Heart left ventricle (tissue), 16 donors: ENCODE data around the gene PAX2. TPM values are rescaled to one million over a fixed set of nuclear protein-coding genes. Genes with fewer than 3 reads are reported as not detected.

Source experiments
- ATAC-seq, 4 donors: fragments of 200-7000 bp; cut with Tn5 transposase; one replicate each; pipeline ENCODE4 v1.9.1; 2020 to 2022; ENCODE audit warnings: moderate library complexity in 4 of 4, mild to moderate bottlenecking in 3 of 4, moderate number of reproducible peaks in 1 of 4
- DNase-seq, 5 donors: peaks; one replicate each; pipeline ENCODE4 v3.0.0-alpha.2; 2020
- H3K27ac ChIP-seq, 12 donors: fragments of 200-600 bp; sonication (generic) in 4 of 12; one replicate each; pipeline versions ENCODE4 v1.5.0 to v1.8.0; 2016 to 2022; ENCODE audit warnings: mild to moderate bottlenecking in 2 of 12
- H3K27me3 ChIP-seq, 9 donors: fragments of 200-600 bp; sonication (generic) in 2 of 9; one replicate each; pipeline versions ENCODE4 v1.5.1 to v1.8.0; 2016 to 2022; ENCODE audit warnings: mild to moderate bottlenecking in 3 of 9
- H3K36me3 ChIP-seq, 9 donors: fragments of 200-600 bp; sonication (generic) in 2 of 9; one replicate each; pipeline versions ENCODE4 v1.5.0 to v1.8.0; 2018 to 2022; ENCODE audit warnings: mild to moderate bottlenecking in 2 of 9
- H3K4me1 ChIP-seq, 12 donors: fragments of 200-600 bp; sonication (generic) in 4 of 12; one replicate each; pipeline versions ENCODE4 v1.5.0 to v1.8.0; 2016 to 2022; ENCODE audit warnings: mild to moderate bottlenecking in 3 of 12
- H3K4me3 ChIP-seq, 12 donors: fragments of 200-600 bp; sonication (generic) in 4 of 12; one replicate each; pipeline versions ENCODE4 v1.5.0 to v1.8.0; 2017 to 2022; ENCODE audit warnings: mild to moderate bottlenecking in 9 of 12, moderate library complexity in 4 of 12
- H3K9me3 ChIP-seq, 12 donors: fragments of 200-600 bp; sonication (generic) in 4 of 12; one replicate each; pipeline versions ENCODE4 v1.5.0 to v1.8.0; 2016 to 2022; ENCODE audit warnings: mild to moderate bottlenecking in 1 of 12
- POLR2A ChIP-seq, 2 donors: fragments of 450-650 bp; IDR thresholded peaks; one replicate each; pipeline ENCODE4 v1.6.1; 2017; ENCODE audit warnings: antibody characterized with exemption in 2 of 2, mild to moderate bottlenecking in 2 of 2, moderate library complexity in 2 of 2
- WGBS, 4 donors: extraction: QIAGEN DNeasy Blood & Tissue Kit in 2 of 4; methylation state at CpG; one replicate each; pipeline versions ENCODE4 v1.1.5 to v1.1.7; 2013 to 2018; 5-methylcytosine and 5-hydroxymethylcytosine counted together
- intact Hi-C, 10 donors: fragments of 100-400 bp; cut with DNase I; formaldehyde crosslinking; loops; one replicate each; pipeline versions ENCODE4 v1.11.1 to v1.14.2; 2022
- polyA plus RNA-seq, 2 donors: library from polyadenylated mRNA; stranded (reverse); fragments of 200-250 nt; gene quantifications; one replicate each; pipeline ENCODE4 v1.2.3, GENCODE V29; 2013
- total RNA-seq, 9 donors: library from RNA; depleted of rRNA in 2 of 9; stranded (reverse); fragments of >200 nt in 2 of 9; fragmentation: NEBNext Ultra II Directional in 3 of 9; extraction: Animal tissue kit (Norgen Biotek cat#: 25700) in 3 of 9; gene quantifications; one replicate each; pipeline versions ENCODE4 v1.1.0 to v1.2.4, GENCODE V29; 2016 to 2023
- TF ChIP-seq, protein P1 (sequence below), 12 donors: fragments of 200-600 bp; sonication (generic) in 4 of 12; IDR thresholded peaks; one replicate each; pipeline versions ENCODE4 v1.5.0 to v1.8.0; 2018 to 2022; ENCODE audit warnings: antibody characterized with exemption in 12 of 12, mild to moderate bottlenecking in 5 of 12
- donor health status: ischemic (EF 13 %, LVEDD 7.1; RV severe dilation, severe dysfunction).
- donor health status: healthy with polysubstance abuse.
- donor health status: DM: no; HTN: yes; CAD: no.
- donor health status: DM: no; HTN: no; CAD: no.
- donor health status: ischemic (EF 25% LVEDD 6.9; RV normal size, moderate dysfunction).
- donor health status: ischemic (EF 25% LVEDD 5.7; RV mildly dilated, moderate dysfunction).
- donor health status: healthy.
- donor health status: DM: yes; HTN: yes; CAD: no.
- donor health status: ischemic (EF 35%, LVEDD 5.7; RV mildly dilated, moderate dysfunction).
- donor health status: nonischemic (EF 11% LVEDD 7.7; RV severe dilation, severe dysfunction).
- donor health status: DM: yes; HTN: yes; CAD: no.
- donor health status: PGD.
- donor health status: ischemic (EF 29% LVEDD 5.4; RV normal size, mild dysfunction).
- donor health status: nonischemic (EF 23%, LVEDD 6.1; RV moderate dilation, normal function).

PAX2 gene
- total and polyA plus RNA-seq, 11 donors: not detected

DNA sequence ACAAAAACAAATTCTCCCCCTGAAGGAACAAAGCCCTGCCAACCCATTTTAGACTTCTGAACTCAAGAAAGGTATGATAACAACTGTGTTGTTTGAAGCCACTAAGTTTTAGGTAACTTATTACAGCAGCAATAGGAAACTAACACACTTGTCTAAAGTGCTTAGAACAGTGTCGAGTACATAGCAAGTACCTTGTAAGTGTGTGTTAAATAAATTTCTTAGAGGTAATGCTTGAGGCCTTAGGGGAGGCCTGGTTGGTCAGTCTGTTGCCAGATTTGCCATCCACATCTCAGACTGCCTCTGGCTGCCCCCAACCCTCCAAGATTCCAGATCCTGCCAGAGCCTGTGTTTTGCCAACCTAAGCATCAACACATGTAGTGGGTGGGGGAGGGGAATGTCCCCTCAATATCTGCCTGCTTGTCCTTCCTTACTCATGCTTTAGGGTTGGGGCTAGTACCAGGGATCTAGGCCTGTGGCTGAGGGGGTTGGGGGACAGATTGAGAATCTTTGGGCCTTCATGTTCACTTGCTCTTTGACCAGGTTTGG, 27.1 kb upstream of the PAX2 start:
- H3K27me3 ChIP-seq: peaks cover 28 to 100% (median 68%) of the 10 kb centered on the region in 9 donors
- no peaks in the 10 kb centered on the region for H3K9me3 ChIP-seq
- no peak overlapping the region for H3K4me3 ChIP-seq
- peaks cover 0 to 15% (median 0%) of the 10 kb centered on the region in 12 donors for H3K4me1 ChIP-seq
- TF ChIP-seq, protein P1, sequence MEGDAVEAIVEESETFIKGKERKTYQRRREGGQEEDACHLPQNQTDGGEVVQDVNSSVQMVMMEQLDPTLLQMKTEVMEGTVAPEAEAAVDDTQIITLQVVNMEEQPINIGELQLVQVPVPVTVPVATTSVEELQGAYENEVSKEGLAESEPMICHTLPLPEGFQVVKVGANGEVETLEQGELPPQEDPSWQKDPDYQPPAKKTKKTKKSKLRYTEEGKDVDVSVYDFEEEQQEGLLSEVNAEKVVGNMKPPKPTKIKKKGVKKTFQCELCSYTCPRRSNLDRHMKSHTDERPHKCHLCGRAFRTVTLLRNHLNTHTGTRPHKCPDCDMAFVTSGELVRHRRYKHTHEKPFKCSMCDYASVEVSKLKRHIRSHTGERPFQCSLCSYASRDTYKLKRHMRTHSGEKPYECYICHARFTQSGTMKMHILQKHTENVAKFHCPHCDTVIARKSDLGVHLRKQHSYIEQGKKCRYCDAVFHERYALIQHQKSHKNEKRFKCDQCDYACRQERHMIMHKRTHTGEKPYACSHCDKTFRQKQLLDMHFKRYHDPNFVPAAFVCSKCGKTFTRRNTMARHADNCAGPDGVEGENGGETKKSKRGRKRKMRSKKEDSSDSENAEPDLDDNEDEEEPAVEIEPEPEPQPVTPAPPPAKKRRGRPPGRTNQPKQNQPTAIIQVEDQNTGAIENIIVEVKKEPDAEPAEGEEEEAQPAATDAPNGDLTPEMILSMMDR (IDR thresholded peaks at IDR 0.05): no peak
- no peak for TF ChIP-seq POLR2A (IDR thresholded peaks at IDR 0.05)
- DNase-seq: no peak
- no peak overlapping the region for H3K27ac ChIP-seq
- ATAC-seq: no peak
- H3K36me3 ChIP-seq: no peaks in the 10 kb centered on the region
- intact Hi-C loops: no loop called here
- WGBS, 4 donors: 67 to 82% (median 80%) methylated on average over 1 of the region's 1 CpG

DNA sequence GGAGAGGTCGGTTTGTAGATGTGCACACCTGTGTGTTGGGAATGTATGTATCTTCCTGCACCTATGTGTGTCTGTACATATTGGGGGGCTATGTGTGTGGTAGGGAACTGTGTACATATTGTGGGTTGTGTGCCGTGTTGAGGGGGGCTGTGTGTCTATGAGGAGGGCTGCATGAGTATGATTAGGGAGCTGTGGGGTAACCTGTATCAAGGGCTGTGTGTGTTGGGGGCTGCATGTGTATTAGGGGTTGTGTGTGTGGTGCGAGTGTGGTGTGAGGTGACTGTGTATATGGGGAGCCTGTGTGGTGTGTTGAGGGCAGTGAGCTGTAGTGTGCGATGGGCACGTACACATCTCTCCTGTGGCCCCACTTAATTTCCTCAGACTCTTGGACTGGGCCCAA, 22.2 kb upstream of the PAX2 start:
- no peak overlapping the region for H3K4me3 ChIP-seq
- no peak overlapping the region for H3K27ac ChIP-seq
- DNase-seq (no peak), ATAC-seq (no peak)
- H3K9me3 ChIP-seq: no peaks in the 10 kb centered on the region
- peaks cover 39 to 99% (median 72%) of the 10 kb centered on the region in 9 donors for H3K27me3 ChIP-seq
- TF ChIP-seq, protein P1 (IDR thresholded peaks at IDR 0.05): no peak
- TF ChIP-seq POLR2A (IDR thresholded peaks at IDR 0.05): no peak
- intact Hi-C loops: no loop called here
- H3K36me3 ChIP-seq: no peaks in the 10 kb centered on the region
- 56 to 80% (median 68%) methylated on average over 5 of the region's 5 CpGs for WGBS, 4 donors
- H3K4me1 ChIP-seq: peaks cover 0 to 9% (median 0%) of the 10 kb centered on the region in 12 donors

DNA sequence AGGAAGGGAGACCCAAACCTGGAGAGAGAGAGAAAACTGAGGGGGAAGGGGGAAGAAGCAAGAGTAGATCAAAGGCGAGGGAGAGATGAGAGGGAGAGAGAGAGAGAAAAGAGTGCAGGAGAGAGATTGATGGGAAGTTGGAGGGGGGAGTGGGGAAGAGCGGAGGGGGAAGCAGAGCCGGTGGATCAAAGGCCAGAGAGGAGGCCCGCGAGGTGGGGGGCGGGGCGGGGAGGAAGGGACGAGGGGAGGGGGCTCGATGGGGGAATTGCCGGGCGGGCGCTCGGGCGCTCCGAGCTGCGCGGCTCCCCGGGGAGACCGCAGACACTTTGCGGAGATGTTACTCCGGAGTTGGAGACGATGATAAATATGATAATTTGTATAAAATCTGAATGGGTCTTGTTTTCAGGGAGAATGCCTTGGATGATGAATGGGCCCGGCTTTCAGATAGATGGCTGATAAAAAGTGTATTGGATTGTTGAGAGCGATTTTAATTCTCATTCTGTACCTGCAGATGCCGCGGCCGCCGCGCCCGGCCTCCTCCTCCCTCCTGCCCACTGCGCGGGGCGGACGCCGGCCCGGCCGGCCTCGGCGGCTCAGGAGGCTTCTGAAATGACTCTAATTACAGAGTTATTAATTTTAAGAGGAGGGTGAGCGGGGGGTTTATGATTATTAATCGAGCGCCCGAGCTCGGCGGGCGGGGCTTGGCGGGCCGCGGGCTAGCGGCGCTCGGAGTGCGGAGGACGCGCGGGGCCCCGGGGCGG, 21.4 kb upstream of the PAX2 start:
- no peaks in the 10 kb centered on the region for H3K36me3 ChIP-seq
- ATAC-seq (no peak), DNase-seq (no peak)
- WGBS, 4 donors: 2 to 7% (median 3%) methylated on average over 50 to 58 of the region's 58 CpGs
- no peak for TF ChIP-seq POLR2A (IDR thresholded peaks at IDR 0.05)
- TF ChIP-seq, protein P1 (IDR thresholded peaks at IDR 0.05): no peak
- peaks cover 0 to 11% (median 0%) of the 10 kb centered on the region in 12 donors for H3K4me1 ChIP-seq
- H3K27me3 ChIP-seq: peaks cover 37 to 99% (median 74%) of the 10 kb centered on the region in 9 donors
- no peaks in the 10 kb centered on the region for H3K9me3 ChIP-seq
- H3K4me3 ChIP-seq: no peak overlapping the region
- intact Hi-C loops: no loop called here
- no peak overlapping the region for H3K27ac ChIP-seq

DNA sequence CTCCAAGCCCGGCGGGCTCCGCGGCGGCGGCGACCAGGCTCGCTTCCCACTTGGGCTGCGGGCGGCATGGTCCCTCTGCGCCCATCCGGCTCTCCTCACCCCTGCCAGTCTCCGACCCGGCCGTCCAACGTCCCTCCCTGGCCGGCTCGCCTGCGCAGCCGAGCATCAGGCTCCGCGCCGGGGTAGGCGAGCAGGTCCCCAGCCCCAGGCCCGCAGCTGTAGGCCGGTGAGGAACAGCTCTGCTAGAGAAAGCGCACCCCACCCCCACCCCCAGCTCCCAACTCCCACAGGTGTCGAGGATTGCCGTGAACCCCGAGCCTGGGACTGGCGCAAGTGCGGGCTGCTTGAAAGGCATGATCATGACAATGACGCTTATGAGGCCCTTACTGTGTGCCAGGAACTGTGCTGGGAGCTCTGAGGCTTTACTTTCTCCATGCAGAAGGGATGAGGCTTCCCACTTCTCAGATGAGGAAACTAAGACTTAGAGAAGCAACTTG, 20.8 kb upstream of the PAX2 start:
- peaks cover 0 to 17% (median 1%) of the 10 kb centered on the region in 12 donors for H3K4me1 ChIP-seq
- 0 to 2% (median 2%) methylated on average over 10 to 33 of the region's 33 CpGs; no CpG with 5 or more reads in 1 of the 4 donors for WGBS, 4 donors
- peaks cover 38 to 99% (median 75%) of the 10 kb centered on the region in 9 donors for H3K27me3 ChIP-seq
- H3K4me3 ChIP-seq: no peak overlapping the region
- intact Hi-C loops: no loop called here
- TF ChIP-seq, protein P1 (IDR thresholded peaks at IDR 0.05): no peak
- TF ChIP-seq POLR2A (IDR thresholded peaks at IDR 0.05): no peak
- no peak for DNase-seq
- H3K9me3 ChIP-seq: no peaks in the 10 kb centered on the region
- no peaks in the 10 kb centered on the region for H3K36me3 ChIP-seq
- no peak overlapping the region for H3K27ac ChIP-seq
- ATAC-seq: no peak
